ENCODE results near the gene CACFD1. TPM values are rescaled to one million over a fixed set of nuclear protein-coding genes. Genes with fewer than 3 reads are reported as not detected.

The CACFD1 gene
- total RNA-seq, 1 donor from 2014 or later: 22.3 TPM

- no peaks in the 10 kb centered on the region for H3K27me3 Mint-ChIP-seq (ENCODE audit: low read depth)
- H3K9me3 Mint-ChIP-seq (ENCODE audit: low read depth): no peaks in the 10 kb centered on the region
- no peak for DNase-seq (ENCODE audit: low spot score)
- no peak for TF ChIP-seq CTCF (IDR thresholded peaks at IDR 0.05)
- H3K27ac Mint-ChIP-seq (ENCODE audit: unreplicated experiment): no peak overlapping the region
- peaks cover 28% of the 10 kb centered on the region for H3K4me1 Mint-ChIP-seq (ENCODE audit: low read depth)
- no peaks in the 10 kb centered on the region for H3K36me3 Mint-ChIP-seq (ENCODE audit: low read depth)
- no peak overlapping the region for H3K4me3 Mint-ChIP-seq (ENCODE audit: unreplicated experiment)
These were observed 52.8 kb downstream of the CACFD1 start for GRCh38 chr9:133512253-133513213.

GRCh38 chr9:133513214-133514100 lies 53.7 kb downstream of the CACFD1 start:
- Mint-ChIP-seq H3K9me3 (ENCODE audit: low read depth) (no peaks in the 10 kb centered on the region), H3K27ac (ENCODE audit: unreplicated experiment) (no peak overlapping the region), H3K4me3 (ENCODE audit: unreplicated experiment) (no peak overlapping the region), H3K36me3 (ENCODE audit: low read depth) (no peaks in the 10 kb centered on the region), H3K4me1 (ENCODE audit: low read depth) (peaks cover 28% of the 10 kb centered on the region), H3K27me3 (ENCODE audit: low read depth) (no peaks in the 10 kb centered on the region)
- no peak for DNase-seq (ENCODE audit: low spot score)
- TF ChIP-seq CTCF (IDR thresholded peaks at IDR 0.05): no peak

- Mint-ChIP-seq H3K36me3 (ENCODE audit: low read depth) (no peaks in the 10 kb centered on the region), H3K27me3 (ENCODE audit: low read depth) (peaks cover 2% of the 10 kb centered on the region), H3K4me3 (ENCODE audit: unreplicated experiment) (no peak overlapping the region), H3K27ac (ENCODE audit: unreplicated experiment) (no peak overlapping the region), H3K9me3 (ENCODE audit: low read depth) (no peaks in the 10 kb centered on the region), H3K4me1 (ENCODE audit: low read depth) (peaks cover 19% of the 10 kb centered on the region)
- no peak for DNase-seq (ENCODE audit: low spot score)
- TF ChIP-seq CTCF (IDR thresholded peaks at IDR 0.05): no peak
These were observed 54.9 kb downstream of the CACFD1 start for GRCh38 chr9:133514460-133515239.

GRCh38 chr9:133515240-133515610 lies 55.4 kb downstream of the CACFD1 start:
- no peak for TF ChIP-seq CTCF (IDR thresholded peaks at IDR 0.05)
- no peaks in the 10 kb centered on the region for H3K9me3 Mint-ChIP-seq (ENCODE audit: low read depth)
- DNase-seq (ENCODE audit: low spot score): no peak
- peaks cover 6% of the 10 kb centered on the region for H3K27me3 Mint-ChIP-seq (ENCODE audit: low read depth)
- peaks cover 13% of the 10 kb centered on the region for H3K4me1 Mint-ChIP-seq (ENCODE audit: low read depth)
- no peak overlapping the region for H3K27ac Mint-ChIP-seq (ENCODE audit: unreplicated experiment)
- H3K4me3 Mint-ChIP-seq (ENCODE audit: unreplicated experiment): no peak overlapping the region
- H3K36me3 Mint-ChIP-seq (ENCODE audit: low read depth): no peaks in the 10 kb centered on the region

All from chondrocyte (in vitro differentiated cells).